HCEC 1CT (cell line): ENCODE data around the gene MEIKIN.

ENCODE experiments used
- DNase-seq: peaks from one replicate; pipeline ENCODE4 v3.0.0-alpha.2; 2017

MEIKIN gene, protein sequence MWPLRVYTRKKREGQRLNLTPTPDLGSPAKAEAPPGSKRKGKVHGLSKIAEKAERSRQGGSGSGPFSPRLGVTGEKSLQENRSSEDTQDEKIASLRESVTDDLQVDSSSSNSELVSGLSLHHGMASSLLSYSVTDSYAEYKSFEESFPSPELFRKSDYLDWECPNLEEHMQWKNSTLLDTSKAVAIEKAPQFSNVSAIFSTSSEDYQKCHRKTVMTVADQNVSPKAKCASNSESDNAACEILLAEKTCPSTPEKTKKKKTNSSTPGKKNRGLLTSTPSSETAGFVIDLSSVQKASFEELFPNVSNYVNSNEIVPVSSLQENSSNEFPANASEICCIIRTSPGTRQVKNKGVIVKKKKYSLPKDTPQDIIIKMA

DNA sequence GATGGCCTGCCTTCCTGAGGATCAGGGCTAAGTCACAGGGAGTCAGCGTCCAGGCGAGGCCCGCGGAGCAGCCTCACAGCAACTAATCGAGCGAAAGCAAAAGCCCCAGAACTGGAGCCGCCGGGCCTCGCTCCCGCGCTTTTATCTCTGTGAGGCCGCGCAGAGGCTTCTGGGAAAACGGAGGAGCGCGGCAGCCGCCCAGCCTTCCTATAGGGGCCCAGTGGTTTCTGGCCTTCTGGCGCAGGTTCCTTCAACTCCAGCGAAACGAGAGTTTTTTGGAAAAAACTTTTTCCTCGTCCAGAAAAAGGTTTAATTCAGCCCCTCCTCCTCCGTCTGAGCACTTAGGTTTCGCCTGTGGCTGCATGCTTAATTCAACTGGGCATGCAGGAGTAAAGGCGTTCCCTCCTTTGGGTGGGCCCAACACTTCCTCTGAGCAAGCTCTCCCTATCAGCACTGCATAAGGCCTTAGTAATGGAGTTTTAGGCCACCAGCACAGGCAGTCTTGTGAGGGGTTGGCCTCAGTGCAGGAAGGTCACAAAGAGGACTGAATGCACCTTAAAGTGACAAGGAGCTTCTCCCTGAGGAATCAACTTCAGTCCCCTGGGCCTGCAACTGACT lies at the start of gene MEIKIN:
MEIKIN (minus strand) TSS at position 113 of the 618 bp plus-strand sequence. CDS start 158 bp downstream, outside the sequence.
- DNase-seq, result no peak

DNA sequence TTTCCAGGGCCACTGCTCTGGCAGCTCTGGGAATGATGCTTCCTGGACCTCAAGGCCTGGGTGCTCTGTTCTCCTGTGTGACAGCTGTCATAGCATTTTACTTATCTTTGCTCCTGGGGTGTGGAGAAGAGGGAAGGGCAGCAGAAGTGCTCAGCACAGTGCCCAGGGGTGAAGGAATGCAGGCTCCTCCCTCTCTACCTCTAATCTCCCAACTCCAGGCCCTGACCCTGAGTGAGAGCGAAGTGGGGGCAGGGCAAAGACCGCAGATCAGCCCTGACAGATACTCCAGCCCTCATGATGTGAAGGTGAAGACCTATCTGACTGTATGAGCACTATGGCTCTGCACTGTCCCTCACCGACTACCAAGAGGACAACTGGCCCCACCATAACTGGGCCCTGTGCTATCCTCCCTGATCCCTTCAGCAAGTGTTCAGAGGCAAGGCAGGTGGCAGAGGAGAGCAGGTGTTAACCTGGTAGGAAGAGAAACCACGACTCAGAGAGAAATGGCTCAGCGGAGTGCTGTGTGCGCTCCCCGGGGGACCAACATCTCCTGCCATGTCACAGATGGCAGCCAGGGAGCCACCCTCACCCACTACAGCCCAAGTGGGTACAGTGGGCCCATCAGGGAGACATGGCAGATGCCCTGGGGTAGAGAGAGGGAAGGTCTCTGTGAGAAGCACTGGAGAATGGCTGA lies 49.2 kb upstream of the MEIKIN start:
- no peak for DNase-seq

DNA sequence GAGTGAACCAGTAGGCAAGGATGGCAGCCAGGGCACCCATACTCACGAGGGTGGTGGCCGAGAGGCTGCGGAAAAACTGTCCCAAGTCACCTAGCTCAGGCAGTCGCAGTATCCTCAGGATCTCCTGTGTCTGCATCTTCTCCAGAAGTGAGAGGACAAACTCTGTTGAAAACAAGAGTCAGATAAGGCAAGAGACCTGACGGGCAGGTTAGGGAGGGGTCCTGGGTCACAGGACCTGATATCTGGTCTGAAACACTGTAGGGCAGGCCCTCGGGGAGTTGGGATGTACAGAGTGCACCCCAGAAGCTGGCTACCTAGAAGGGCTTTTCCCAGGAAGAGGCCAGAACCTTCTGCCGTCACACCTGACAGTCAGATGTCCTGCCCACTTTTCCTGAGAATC lies 48.6 kb upstream of the MEIKIN start:
- no peak for DNase-seq

DNA sequence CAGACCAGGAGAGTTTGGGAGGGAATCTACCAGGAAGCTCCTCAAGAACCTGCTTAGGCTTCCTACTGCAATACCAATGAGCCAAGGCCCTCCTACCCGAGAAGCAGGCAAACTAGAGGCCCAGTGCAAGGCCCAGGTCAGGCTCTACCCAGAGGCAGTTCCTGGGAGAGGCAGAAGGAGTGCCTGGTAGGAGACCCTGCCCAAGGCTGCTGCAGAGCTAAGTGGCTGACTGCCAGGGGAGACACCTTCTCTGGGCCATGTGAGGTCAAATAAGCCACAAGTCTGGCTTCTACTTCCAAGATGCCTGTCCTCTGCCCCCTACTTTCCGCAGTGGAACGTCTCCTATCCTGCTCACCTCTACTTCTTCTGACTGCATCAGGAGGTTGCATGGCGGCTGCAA lies 48.2 kb upstream of the MEIKIN start:
- no peak for DNase-seq

DNA sequence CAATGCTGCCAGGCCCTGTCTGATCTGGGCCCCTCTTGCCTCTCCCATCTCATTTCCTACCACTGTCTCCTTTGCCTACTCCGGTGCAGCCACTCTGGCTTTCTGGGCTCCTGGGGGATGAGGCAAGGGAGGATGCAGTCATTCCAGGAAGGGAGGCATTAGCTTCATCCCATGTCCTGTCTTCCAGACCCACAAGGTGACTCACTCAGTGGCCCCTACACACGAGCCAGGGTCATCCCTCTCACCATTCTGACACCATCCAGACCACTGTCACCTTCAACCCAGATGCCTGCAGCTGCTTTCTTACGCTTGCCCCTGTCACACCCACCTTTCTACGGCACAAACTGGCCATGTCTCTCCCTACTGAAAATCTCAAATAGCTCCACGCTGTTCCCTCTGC lies 46.9 kb upstream of the MEIKIN start:
- DNase-seq, result no peak

DNA sequence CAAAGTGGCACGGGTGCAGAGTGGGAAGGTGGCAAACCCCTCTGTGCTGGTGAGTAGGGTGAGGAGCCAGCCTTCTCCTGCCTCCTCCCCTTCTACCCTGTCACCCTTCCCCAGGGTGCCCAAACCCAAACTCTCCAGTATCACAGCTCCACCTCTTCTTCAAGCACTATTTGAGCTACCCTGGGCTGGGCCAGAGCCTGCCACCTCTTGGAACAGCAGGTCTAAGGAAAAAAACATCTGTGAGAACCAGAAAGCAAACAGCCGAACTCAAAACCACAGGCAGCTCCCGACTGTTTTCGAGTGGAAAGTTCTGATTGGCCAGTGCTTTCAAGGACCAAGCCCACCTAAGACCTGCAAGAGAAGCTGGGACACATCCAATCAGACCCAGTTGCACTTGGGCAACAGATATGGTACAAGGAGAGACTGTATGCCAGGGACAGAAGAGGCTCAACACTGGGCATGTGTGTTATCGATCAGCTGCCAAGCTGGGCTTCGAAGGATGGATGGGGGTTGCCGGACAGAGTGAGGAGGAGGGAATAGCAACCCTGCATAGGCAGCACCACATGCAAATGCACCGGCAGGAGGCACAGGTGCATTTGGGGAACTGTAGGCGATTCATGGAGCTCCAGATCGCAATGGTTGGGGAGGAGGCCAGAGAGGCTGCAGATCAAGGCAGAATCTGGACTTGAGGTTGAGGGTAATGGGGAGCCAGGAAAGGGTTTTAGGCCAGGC lies 46.3 kb upstream of the MEIKIN start:
- DNase-seq, result no peak

DNA sequence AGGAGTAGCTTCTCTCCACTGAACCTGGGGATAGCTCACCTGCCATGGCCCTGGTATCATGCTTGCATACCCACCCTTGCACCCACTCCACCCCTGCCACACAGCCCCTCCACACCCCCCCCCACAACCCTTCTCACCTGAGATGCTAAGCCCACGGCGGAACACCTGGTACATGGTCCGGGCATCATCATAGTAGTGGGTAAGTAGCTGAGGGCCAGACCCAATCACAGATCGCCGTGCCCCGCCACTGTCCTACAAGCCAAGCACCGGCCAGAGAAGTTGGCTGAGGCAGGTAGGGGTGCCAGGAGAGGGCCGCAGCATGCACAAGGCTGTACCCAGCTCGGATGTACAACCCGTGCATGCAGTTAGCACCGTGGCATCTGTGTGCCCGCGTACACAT lies 45.3 kb upstream of the MEIKIN start:
- DNase-seq, result no peak

DNA sequence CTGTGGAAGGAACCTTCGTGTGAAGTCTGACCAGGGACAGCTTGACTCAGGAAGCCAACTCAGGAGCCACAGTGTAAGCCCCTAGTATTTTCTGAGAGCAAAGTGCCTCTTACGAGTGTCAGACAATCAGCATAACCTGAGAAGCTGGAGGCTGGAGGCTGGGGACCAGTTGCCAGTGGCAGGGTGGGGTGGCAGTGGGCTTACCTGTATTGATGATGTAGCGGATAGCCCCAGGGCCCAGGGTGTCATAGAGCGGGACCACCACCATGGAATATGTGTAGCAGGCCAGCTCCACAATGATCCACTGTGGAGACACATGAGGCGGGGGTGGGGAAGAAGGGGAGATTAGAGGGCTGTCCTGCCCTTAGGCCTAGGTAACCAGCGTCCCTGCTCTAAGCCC lies 43.1 kb upstream of the MEIKIN start:
- no peak for DNase-seq

DNA sequence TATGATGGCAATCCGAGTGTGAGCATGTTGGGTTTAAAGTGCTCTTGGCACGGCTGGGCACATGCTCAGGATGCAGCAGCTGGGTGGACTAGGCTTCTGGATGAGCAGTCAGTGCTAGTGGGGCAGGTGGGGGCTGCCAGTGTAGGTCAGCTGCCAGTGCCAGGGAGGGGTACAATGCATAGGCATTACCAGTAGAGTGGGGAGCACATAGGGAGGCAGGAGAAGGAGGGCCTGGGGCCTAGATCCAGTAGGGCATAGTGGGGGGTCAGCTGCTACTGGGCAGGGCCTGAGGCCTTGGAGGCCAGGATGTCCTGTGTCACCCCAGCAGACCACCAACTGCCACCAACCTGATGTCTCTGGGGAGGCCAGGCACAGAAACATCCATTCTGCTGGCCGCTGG lies 41.8 kb upstream of the MEIKIN start:
- DNase-seq, result no peak

DNA sequence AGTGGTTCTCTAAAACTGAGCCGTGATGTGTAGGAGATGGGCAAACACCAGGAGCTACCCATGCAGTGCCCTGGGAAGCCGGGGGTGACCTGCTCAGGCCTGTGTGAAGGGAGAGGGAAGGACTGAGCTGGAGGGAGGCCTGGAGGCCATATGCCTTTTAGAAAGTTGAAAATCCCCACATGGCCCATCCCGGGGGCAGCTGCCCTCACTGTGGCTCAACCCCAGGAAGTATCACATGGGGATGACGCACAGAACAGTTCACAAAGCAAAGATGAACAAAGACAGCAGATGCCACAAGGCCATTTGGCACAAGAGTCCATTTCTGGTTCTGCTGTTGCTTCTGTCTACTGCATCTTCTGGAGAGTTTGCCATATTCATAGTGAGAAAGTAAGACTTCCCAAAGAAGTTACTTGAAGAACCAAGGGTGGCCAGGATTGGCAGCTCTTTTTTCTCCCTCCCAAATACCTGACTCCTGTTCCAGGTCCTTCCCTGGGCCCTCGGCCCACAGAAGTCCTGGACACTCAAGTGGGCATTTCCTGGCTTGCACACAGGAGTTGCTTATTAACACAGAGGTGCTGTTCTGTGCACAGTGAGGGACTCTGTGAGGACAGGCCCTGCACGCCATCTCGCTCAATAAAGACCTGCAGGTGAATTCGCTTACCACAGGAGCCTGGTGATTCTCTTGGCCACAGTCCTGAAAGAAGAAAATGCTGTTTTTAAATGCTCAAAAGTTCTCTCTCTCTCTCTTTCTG lies 40.9 kb upstream of the MEIKIN start:
- DNase-seq, result peak; percentile 15

DNA sequence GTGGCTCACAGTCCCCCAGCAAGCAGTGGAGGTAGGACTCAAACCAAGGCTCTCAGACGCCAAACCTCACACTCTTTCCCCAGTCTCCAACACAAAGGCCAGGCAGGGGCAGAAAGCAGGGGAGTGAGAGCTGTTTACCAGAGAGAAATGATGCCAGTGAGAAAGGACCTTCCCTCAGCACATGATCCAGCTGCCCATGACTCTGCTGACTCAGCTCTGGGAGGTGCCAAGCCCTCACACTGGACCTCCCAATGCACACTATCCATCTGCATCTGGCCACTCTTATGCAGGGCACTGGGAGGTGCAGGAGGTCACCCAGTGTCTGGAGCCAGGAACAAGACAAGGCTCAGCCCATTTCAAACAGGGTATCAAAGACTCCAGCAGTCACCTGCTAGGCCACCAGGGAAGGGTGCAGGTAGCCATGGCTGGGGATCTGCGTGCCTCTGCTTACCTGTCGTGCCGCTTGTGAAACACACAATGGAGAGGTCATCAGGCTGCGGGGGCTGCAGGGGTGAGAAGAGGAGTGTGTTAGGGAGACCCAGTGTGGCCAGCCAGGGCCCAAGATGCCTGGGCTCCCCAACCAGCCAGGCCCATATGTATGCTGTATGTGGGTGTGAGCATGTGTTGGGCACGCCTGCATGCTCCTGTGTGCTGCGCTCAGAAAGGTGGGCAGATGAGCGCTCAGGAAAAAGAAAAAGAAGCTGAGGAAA lies 39.6 kb upstream of the MEIKIN start:
- DNase-seq, result no peak

DNA sequence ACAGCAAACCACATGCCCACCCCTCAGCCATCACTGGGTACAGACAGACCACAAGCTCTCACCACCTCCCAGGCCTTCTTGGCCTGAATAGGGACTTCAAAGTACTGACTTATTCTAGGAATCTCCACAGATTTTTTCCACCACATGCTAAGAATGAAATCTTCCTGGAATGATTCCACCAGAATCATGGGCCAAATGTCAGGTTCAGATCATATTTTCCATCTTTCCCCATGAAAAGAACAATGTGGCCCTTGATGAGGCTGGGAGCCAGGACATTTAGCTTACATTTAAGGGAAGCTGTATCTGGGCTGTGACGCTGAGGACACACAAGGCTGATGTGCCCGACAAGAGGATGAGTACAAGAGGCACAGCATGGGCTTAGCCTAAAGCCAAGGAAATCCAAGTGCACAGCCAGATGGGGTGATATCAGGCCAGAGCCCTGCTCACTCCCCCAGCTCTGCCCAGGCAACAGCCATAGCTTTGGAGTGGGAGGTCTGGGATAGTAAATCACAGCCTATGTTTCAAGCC lies 37.8 kb upstream of the MEIKIN start:
- DNase-seq, result no peak

DNA sequence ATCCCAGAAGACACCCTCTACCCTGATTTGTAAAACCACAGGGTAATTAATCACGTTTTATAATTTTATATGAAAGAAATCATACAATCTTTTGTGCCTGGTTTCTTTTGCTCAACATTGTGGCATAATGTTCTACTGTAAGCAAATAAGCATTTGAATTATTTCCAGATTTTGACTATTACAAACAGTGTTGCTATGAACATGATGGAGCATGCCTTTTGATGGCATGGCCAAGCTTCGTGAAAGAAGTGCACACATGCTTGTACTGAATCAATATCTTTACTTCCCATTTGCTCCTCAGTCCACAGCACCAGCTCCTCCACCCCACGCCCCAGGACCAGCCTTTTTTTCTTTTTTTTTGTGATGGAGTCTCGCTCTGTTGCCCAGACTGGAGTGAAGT lies 36.1 kb upstream of the MEIKIN start:
- no peak for DNase-seq

DNA sequence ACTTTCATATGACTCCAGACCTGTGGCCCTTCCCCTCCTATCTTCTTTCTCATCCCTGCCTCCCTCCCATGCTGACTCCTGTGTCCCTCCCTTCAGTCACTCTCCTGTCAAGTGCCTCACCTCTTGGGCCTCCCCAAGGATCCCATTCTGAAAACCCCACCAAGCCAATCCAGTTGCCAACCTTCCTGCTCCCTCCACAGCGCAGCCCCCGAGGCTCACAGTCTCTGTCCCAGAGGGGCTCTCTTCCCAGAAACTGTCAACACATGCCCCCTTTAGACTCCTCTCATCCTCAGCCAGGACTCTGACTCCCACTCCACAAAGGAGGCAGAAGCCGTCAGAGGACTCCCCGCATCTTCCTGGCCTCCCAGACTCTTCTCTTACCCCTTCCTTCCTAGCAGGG lies 35.2 kb upstream of the MEIKIN start:
- no peak for DNase-seq

DNA sequence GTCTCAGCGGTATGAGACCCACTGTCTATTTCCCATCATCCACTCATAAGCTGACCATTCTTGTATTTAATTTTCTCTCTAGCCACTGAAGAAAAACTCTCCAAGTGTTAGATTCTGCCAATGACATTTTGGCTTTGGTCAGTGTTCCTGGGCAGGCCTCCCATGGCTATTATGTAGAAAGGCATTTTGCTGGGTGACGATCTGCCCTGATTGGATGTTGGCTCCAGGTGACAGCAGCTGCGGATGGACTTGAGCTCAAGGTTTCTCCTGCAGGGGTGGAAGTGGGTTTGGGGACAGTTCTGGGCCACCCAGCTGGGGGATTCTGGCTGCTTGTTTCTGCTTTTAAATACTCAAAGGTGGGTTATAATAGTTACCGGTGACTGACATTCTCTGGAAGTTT lies 34.4 kb upstream of the MEIKIN start:
- DNase-seq, result no peak

DNA sequence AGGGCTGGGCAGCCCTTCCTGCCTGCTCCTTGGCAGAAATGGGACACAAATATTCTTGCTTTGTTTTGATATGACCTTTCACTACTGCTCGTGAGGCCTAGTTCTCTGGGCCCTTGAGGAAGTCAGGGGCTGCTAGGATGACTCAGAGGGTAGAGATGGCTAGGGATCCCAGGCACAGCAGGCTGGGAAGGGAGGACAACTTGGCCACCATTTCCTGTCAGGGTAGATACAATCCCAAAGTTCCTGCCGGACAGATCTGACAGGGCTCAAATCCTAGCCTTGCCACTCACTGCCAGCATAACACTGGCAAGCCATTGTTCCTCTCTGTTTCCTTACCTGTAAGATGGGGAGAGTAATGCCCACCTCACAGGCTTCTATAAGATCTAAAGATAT lies 31.7 kb upstream of the MEIKIN start:
- no peak for DNase-seq

DNA sequence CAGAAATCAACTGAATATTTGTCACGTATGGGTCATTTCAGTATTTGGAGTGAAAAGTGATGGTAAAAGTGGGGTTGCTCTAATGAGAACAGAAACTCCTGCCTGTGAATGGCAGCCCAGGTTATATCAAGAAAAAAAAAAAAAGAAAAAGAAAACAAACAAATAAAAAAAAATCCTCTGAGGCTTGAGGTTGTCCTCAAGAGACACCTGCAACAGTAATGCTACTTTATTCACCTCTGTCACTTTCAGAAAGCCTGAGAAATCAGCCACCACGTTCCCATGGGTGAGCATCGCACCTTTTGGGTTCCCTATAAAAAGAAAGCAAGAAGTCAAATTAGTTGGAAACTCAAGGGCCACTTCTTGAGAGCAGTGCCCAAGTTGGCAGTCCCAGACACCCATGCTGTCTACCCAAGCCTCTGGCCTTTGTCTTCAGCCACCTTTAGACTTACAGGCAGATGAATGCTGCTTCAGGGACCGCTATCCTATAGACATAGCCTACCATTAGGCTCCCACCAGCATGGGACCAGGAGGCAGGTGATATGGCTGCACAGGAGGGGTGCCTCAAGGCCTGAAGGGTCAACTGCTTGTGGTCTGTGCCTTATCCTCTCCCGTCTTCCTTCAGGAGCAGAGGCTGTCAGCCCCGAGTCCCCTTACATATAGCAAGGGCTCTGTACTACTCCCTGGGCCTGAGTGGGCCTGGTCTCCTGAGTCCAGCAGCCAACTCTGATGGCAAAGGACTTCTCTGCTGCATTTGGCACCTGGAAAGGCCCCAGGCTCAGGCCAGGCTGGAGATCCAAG lies 31.1 kb upstream of the MEIKIN start:
- DNase-seq, result no peak

DNA sequence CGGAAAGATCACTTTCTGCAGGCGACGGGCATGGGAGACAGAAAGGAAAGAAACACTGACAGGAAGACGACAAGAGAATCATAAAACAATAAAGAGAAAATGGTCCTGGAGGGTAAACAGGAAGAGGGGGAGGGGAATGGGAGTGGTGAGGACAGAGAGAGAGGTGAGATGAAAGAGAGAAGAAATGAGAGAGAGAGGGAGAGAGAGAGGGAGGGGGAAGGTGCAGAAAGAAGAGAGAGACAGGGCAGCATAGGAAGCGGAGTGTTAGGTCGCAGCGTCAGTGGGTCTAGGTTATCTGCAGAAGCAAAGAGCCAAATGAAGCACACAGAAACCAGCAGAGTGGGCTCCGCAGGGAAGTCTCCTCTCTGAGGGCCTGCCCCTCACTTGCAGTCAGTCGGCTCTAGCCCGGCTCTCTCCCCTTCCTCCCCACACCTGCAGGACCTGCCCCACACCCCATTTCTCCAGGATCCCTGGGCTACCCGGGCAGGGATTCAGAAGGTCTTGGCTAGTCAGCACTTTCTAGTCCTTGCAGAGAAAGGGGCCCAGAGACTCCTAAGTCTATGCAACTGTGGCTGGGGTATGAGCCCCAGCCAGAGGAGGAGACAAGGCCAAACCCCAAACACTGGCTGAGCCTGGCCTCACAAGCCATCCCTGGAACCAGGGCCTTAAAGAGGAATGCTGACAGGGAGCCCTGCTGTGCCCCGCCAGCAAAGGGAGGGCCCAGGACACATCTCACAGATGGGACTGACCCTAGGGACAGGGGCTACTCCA lies 29.7 kb upstream of the MEIKIN start:
- DNase-seq, result no peak

DNA sequence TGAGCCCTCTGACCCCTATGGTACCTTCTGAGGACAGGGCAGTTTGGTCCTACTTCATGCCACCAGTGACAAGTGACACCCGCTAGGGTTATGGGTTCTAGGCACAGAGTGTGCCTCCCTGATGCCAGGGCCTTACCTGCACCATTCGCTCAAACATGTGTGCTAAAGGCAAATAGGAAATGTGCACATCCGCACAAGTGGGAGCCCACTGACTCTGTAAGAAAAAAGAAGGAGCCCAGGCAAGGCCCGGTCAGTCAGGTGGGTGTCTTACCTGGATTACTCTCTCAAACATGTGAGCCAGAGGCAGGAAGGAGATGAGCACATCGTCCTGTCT lies 29.1 kb upstream of the MEIKIN start:
- no peak for DNase-seq

DNA sequence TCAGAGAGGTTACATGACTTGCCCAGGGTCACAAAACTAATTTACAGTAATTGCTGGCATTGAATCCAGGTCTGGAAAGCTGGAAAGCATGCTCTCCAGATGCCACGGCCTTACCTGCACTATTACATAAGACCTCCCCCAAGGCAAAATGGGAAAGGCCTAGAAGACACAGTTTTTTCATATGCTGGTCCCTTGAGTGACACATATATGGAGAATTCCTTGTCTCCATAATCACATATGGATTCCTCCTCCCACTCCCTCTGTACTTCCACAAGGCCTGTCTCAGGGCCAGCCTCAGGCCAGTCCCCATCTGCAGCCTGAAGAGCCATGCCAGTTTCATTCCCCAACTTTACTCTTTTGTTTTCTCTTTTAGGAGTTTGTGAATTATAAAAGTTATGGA lies 28.6 kb upstream of the MEIKIN start:
- DNase-seq, result no peak
